GM18861 (cell line): ENCODE data around the gene FIBCD1.

Experiments
- ATAC-seq: cut with Tn5 transposase; IDR thresholded peaks from one replicate; pipeline ENCODE4 v1.9.1; 2021; ENCODE audit not compliant: unreplicated experiment

FIBCD1 gene

GRCh38 chr9:130923611-130924447 lies 15.2 kb downstream of the FIBCD1 start:
- ATAC-seq, result no peak

GRCh38 chr9:130922893-130923610 lies 16.0 kb downstream of the FIBCD1 start:
- no peak for ATAC-seq

- no peak for ATAC-seq
Observed at GRCh38 chr9:130921989-130922892, 16.8 kb downstream of the FIBCD1 start.

- no peak for ATAC-seq
Observed at GRCh38 chr9:130921300-130921988, 17.6 kb downstream of the FIBCD1 start.

- no peak for ATAC-seq
Observed at GRCh38 chr9:130920762-130921299, 18.2 kb downstream of the FIBCD1 start.

GRCh38 chr9:130920233-130920632 lies 18.8 kb downstream of the FIBCD1 start:
- ATAC-seq, result no peak

- ATAC-seq, result no peak
Observed at GRCh38 chr9:130919559-130920145, 19.4 kb downstream of the FIBCD1 start.

DNA sequence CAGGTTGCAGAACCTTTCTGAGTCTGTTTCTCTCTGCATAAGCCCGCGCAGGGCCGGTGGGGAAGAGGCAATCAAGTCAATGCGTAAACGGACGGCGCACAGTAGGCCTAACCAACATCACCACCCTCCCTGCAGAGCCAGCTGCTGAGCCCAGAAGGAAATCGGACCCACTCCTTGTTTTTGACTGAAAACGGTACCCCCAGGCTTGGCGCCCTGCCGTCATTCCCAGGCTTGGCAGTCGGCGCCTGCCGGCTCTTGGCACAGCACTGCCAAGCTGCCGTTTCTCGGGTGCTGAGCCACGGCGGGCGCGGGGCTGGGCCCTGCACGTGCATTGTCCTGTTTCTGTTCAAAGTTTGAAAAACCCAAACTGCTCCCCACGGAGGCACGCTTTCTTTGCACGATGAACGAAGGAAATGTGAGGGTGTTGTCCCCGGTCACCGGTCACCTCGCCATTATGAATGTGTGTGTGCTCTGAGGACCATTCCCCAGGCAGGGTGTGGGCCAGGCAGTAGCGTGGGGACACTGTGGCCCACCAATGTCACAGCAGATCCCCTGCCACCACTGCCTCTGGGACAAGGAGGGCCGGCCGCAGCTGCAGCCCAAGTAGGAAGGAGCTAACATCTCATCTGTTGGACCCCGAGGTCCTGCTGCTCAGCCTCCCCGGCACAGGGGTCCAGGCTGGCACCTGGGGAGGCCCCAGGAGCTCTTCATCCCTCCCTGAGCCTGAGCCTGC lies 20.1 kb downstream of the FIBCD1 start:
- no peak for ATAC-seq

GRCh38 chr9:130918101-130918825 lies 20.8 kb downstream of the FIBCD1 start:
- no peak for ATAC-seq

GRCh38 chr9:130917168-130917960 lies 21.7 kb downstream of the FIBCD1 start:
- no peak for ATAC-seq

GRCh38 chr9:130915096-130915447 lies 24.0 kb downstream of the FIBCD1 start:
- ATAC-seq, result no peak

DNA sequence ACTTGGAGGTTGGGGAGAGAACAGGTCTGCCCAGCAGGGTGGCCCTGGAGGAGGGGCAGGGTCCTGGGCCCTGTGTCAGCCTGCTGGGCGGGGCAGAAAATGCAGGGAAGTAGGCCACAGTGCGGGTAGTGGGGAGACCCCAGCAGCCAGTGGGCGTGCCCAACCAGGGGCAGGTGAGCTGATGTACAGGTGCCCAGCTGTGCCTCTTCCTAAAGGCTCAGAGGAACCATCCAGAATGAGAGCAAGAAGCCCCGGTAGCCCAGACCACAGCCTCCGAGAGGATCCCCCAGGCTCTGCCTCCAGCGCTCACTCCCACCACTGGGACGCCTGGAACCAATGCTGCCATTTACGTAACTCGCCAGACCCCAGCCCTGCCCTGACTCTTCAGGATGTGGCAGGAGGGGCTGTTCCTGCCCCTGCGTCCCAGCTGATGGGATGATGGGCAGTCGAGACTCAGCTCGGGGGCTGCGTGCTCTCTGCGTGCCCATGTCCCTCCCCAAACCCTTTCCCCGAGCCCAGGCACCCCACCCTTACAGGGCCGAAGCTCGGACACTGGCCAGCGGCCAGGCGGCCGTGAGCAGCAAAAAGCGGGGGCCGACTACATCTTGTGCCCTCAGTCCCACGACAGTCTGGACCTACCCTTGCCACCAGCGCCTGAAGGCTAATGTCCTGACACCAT lies 24.5 kb downstream of the FIBCD1 start:
- no peak for ATAC-seq

DNA sequence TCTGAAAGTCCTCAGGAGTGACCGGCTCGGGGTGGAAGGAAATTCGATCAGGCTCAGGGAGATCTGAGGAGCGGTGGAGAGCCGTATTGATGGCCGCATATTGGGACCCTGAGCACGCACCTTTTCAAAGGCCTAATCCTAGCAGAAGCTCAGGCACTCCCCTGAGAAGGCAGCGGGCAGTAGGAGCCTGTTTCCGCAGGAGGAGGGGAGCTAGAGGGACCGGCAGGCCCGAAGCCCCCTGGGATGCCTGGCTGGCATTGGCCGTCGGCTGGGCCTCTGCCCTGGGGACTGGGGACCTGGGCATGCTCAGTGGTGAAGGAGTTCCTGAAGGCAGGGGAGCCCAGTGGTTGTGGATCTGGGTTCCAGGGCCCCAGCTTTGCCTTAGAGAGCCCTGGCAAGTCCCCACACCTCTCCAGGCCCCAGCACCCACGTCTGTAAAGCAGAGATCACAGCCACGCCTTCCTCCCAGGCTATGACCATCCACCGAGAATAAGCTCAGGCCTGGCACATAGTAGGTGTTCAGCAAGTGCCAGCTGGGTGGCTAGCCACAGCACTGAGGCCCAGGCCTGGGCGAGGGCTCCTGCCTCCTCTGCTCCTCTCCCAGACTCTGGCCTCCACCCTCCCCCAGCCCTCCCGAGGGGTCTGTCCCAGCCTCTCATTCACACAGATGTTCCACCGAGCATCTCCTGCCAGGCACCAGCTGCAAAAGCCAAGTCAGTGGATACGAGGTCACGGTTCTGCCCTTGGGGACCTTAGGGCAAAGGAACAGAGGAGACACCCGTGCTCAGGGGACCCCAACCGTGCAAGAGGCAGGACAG lies 25.2 kb downstream of the FIBCD1 start:
- no peak for ATAC-seq

DNA sequence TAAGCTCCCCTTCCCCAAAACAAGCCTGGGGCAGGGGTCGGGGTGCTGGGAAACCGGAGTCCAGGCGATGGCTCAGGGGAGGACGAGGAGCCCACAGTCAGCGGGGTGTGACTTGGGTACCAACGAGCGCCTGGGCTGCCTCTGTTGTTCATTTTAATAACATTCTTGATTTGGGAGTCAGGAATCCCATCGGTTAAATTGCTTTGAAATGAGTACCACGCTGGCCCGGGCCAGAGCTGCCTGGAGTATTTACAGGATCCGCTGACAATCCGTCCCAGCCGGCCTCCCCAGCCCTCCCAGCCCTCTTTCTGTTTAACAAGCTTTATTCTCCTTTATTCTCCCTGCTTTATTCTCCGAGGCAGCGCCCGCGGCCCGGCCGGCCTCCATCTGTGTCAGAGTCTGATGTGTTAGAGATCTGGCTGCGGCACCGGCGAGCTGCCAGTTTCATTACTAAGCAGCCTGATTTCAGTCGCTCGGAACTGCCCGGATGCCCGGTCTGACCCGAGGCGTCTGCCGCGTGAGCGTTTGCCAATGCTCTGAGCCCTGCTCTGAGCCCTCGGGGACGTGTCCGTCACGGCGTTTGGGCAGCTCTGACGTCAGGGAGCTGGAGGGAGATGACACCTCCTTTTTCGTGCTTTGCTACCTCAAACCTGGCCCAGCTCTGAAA lies 26.0 kb downstream of the FIBCD1 start:
- no peak for ATAC-seq

DNA sequence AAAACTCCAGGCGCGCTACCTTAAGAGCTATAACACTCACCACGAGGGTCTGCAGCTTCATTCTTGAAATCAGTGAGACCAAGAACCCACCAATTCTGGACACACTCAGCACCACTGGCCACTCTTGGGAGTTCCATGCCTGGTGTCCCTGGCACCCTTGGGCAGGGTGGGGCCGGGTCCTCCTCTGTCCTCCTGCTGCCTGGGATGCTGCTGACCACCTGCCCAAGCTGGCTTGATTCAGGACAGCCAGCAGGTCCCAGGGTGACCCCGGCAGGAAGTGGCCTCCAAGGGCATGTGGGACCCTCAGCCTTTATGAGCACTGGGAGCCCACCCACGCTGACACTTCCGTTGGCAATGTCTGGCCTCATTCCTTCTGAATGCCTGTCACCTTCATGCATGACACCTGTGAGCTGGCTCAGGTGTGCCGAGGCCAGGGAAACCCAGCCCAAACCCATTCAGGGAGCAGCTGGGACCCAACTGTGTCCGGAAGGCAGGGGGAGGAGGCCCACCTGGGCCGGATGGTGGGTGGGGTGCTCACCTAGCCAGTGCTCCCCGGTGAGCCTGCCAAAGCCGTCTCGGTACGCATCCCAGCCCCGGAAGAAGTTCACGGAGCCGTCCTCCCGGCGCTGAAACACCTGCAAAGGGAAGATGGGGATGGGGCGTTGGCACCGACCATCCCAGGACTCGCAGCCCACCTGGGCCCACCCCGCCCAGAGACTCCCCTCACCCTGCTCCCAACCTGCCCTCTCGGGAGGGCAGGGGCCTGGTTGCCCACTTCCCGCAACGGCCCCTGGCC lies 27.6 kb downstream of the FIBCD1 start:
- no peak for ATAC-seq
